Ovary (tissue), 9 donors: Measurements from ENCODE around the gene MYO3A. TPM values are rescaled to one million over a fixed set of nuclear protein-coding genes. Genes with fewer than 3 reads are reported as not detected.

ENCODE experiments used
- DNase-seq, 5 donors: peaks; one replicate each; pipeline ENCODE4 v3.0.0-alpha.2; 2019 to 2020
- H3K27ac ChIP-seq, 2 donors: fragments of 200-600 bp; one replicate each; pipeline versions ENCODE4 v1.5.1 to v1.8.0; 2019 to 2022
- H3K27me3 ChIP-seq: fragments of 200-600 bp; one replicate; pipeline ENCODE4 v1.8.0; 2022
- H3K36me3 ChIP-seq: fragments of 200-600 bp; sonication (generic); one replicate; pipeline ENCODE4 v1.5.1; 2019
- H3K4me1 ChIP-seq: one replicate; pipeline ENCODE4 v1.8.1; 2013; ENCODE audit warnings: mild to moderate bottlenecking, moderate library complexity; ENCODE audit not compliant: insufficient read depth
- H3K4me3 ChIP-seq: fragments of 200-600 bp; sonication (generic); one replicate; pipeline ENCODE4 v1.5.1; 2017
- H3K9me3 ChIP-seq, 2 donors: fragments of 200-600 bp in 1 of 2; sonication (generic) in 1 of 2; one replicate each; pipeline versions ENCODE4 v1.5.1 to v1.8.1; 2013 to 2019; ENCODE audit warnings: mild to moderate bottlenecking in 1 of 2, moderate library complexity in 1 of 2
- CTCF ChIP-seq, 3 donors: fragments of 450-650 bp in 2 of 3; fragments of 200-600 bp in 1 of 3; IDR thresholded peaks; one replicate each; pipeline versions ENCODE4 v1.5.1 to v1.8.0; 2016 to 2022; ENCODE audit warnings: antibody characterized with exemption in 3 of 3, mild to moderate bottlenecking in 1 of 3
- EP300 ChIP-seq: sonication (generic); formaldehyde crosslinking; IDR thresholded peaks from one replicate; pipeline ENCODE4 v1.6.1; 2017; ENCODE audit warnings: antibody characterized with exemption
- POLR2A ChIP-seq: fragments of 450-650 bp; IDR thresholded peaks from one replicate; pipeline ENCODE4 v1.6.1; 2017; ENCODE audit warnings: antibody characterized with exemption, mild to moderate bottlenecking, moderate library complexity
- WGBS, 3 donors: extraction: QIAGEN DNeasy Blood & Tissue Kit in 1 of 3; methylation state at CpG; one replicate each; pipeline versions ENCODE4 v1.1.5 to v1.1.7; 2013 to 2017; 5-methylcytosine and 5-hydroxymethylcytosine counted together
- intact Hi-C, 4 donors: fragments of 100-400 bp; cut with DNase I; formaldehyde crosslinking; loops; one replicate each; pipeline versions ENCODE4 v1.11.0 to v1.15.1; 2022 to 2023
- polyA plus RNA-seq, 2 donors: library from polyadenylated mRNA; stranded (reverse); fragments of 200-250 nt in 1 of 2; fragments of 350-450 nt in 1 of 2; fragmentation: Illumina TruSeq in 1 of 2; extraction: RNeasy Lipid Tissue Mini Kit (QIAGEN cat#74804) in 1 of 2; gene quantifications; one replicate each; pipeline ENCODE4 v1.2.3, GENCODE V29; 2013 to 2014
- total RNA-seq, 7 donors: library from RNA; depleted of rRNA in 2 of 7; stranded (reverse); fragments of >200 nt in 2 of 7; fragmentation: NEBNext Ultra II Directional in 3 of 7; extraction: Animal tissue kit (Norgen Biotek cat#: 25700) in 3 of 7; gene quantifications; one replicate each; pipeline versions ENCODE4 v1.1.0 to v1.2.4, GENCODE V29; 2016 to 2023
- donor health status: DM: no; HTN: no; CAD: no; lungs with moderate emphysema.
- donor health status: DM: no; HTN: no; CAD: no.
- donor health status: Bipolar disorder and iron deficiency.
- donor health status: DM: yes; HTN: yes; CAD: no.
- donor health status: DM: no; HTN: no; CAD: no.
- donor health status: DM: yes; HTN: yes; CAD: no.

Gene MYO3A
- total and polyA plus RNA-seq, 9 donors, result 0.02 to 5.4 (median 0.15) TPM; not detected in 4

GRCh38 chr10:26214004-26214403, 280.0 kb downstream of the MYO3A start:
- no peak for TF ChIP-seq CTCF (IDR thresholded peaks at IDR 0.05)
- TF ChIP-seq POLR2A, result no peak
- no peak for TF ChIP-seq EP300
- Histone ChIP-seq H3K9me3 (peaks cover 0 to 9% of the 10 kb centered on the region in 2 donors), H3K27ac (no peak overlapping the region), H3K4me3 (no peak overlapping the region), H3K27me3 (no peaks in the 10 kb centered on the region), H3K36me3 (no peaks in the 10 kb centered on the region), H3K4me1 (no peaks in the 10 kb centered on the region)
- DNase-seq, result no peak
- intact Hi-C loops, result no loop called here
- WGBS, 3 donors, result 5 to 6% (median 6%) methylated on average over 7 of the region's 7 CpGs

GRCh38 chr10:26214551-26215395, 280.7 kb downstream of the MYO3A start:
- peaks cover 0 to 9% of the 10 kb centered on the region in 2 donors for H3K9me3 ChIP-seq
- H3K4me3 ChIP-seq, result no peak overlapping the region
- intact Hi-C loops, result no loop called here
- H3K27ac ChIP-seq, result no peak overlapping the region
- H3K27me3 ChIP-seq, result no peaks in the 10 kb centered on the region
- TF ChIP-seq CTCF (IDR thresholded peaks at IDR 0.05) (no peak), POLR2A (no peak), EP300 (no peak)
- DNase-seq, result no peak
- no peaks in the 10 kb centered on the region for H3K36me3 ChIP-seq
- WGBS, 3 donors, result 4 to 7% (median 6%) methylated on average over 34 of the region's 34 CpGs
- no peaks in the 10 kb centered on the region for H3K4me1 ChIP-seq

GRCh38 chr10:26215396-26215934, 281.4 kb downstream of the MYO3A start:
- no peak overlapping the region for H3K4me3 ChIP-seq
- no peak overlapping the region for H3K27ac ChIP-seq
- TF ChIP-seq EP300, result no peak
- TF ChIP-seq CTCF (IDR thresholded peaks at IDR 0.05), result no peak
- TF ChIP-seq POLR2A, result no peak
- H3K27me3 ChIP-seq, result no peaks in the 10 kb centered on the region
- peaks cover 0 to 9% of the 10 kb centered on the region in 2 donors for H3K9me3 ChIP-seq
- no peaks in the 10 kb centered on the region for H3K36me3 ChIP-seq
- no peaks in the 10 kb centered on the region for H3K4me1 ChIP-seq
- no peak for DNase-seq
- intact Hi-C loops, result no loop called here
- WGBS, 3 donors, result 1 to 2% (median 1%) methylated on average over 31 of the region's 31 CpGs

- Histone ChIP-seq H3K4me1 (no peaks in the 10 kb centered on the region), H3K36me3 (no peaks in the 10 kb centered on the region), H3K27me3 (no peaks in the 10 kb centered on the region), H3K4me3 (no peak overlapping the region), H3K27ac (no peak overlapping the region), H3K9me3 (peaks cover 0 to 9% of the 10 kb centered on the region in 2 donors)
- TF ChIP-seq POLR2A (no peak), EP300 (no peak)
- intact Hi-C loops, result no loop called here
- 1% methylated on average over 51 to 57 of the region's 57 CpGs for WGBS, 3 donors
- no peak for DNase-seq
These were observed 282.0 kb downstream of the MYO3A start for GRCh38 chr10:26215935-26216584.
